ENCODE data around the gene OSM.
"Not testable (repeated sequence)": the region's sequence is repeated elsewhere in the genome, so short reads cannot be mapped to it uniquely, and the experiment has no call there.

OSM gene

GRCh38 chr22:30234786-30235470 is 31.7 kb downstream of the OSM start:
- POLR2A ChIA-PET: interaction anchor here (0.7 to 2.4 kb wide), 10 partner anchors 11 to 117 kb away, joined by 3 to 13 read pairs (median 8); partner anchors contain the start of gene LIF
- no peak for TF ChIP-seq CTCF (IDR thresholded peaks at IDR 0.05; ENCODE audit: insufficient read depth, low read length, missing control alignments)
- H3K4me3 ChIP-seq (ENCODE audit: low read depth, low read length): no peak overlapping the region
- peak; percentile 90 for DNase-seq (ENCODE audit: low read depth, low spot score)
- CTCF ChIA-PET: interaction anchor here (0.9 to 7.9 kb wide), 7 partner anchors 11 to 128 kb away, joined by 4 to 48 read pairs (median 5); no protein-coding TSS in a partner anchor

GRCh38 chr22:30234325-30234724 is 32.3 kb downstream of the OSM start:
- ChIA-PET CTCF (interaction anchor here (0.9 to 7.9 kb wide), 5 partner anchors 10 to 127 kb away, joined by 4 to 48 read pairs (median 5); no protein-coding TSS in a partner anchor), POLR2A (interaction anchor here (0.7 to 2.4 kb wide), 6 partner anchors 12 to 117 kb away, joined by 3 to 13 read pairs (median 6); partner anchors contain the start of gene LIF)
- DNase-seq (ENCODE audit: low read depth, low spot score); H3K4me3 ChIP-seq (ENCODE audit: low read depth, low read length): not testable (repeated sequence)

GRCh38 chr22:30233582-30233981 is 33.1 kb downstream of the OSM start:
- no peak overlapping the region for H3K4me3 ChIP-seq (ENCODE audit: low read depth, low read length)
- DNase-seq (ENCODE audit: low read depth, low spot score): no peak
- no peak for TF ChIP-seq CTCF (IDR thresholded peaks at IDR 0.05; ENCODE audit: insufficient read depth, low read length, missing control alignments)
- ChIA-PET CTCF (interaction anchor here (0.9 to 7.9 kb wide), 6 partner anchors 10 to 126 kb away, joined by 3 to 48 read pairs (median 4); no protein-coding TSS in a partner anchor), POLR2A (interaction anchor here (1.2 kb wide), 1 partner anchor 13 kb away, joined by 8 read pairs; the partner anchor contains the start of gene LIF)

- no peak for DNase-seq (ENCODE audit: low read depth, low spot score)
- POLR2A ChIA-PET: no interaction called here
- no peak overlapping the region for H3K4me3 ChIP-seq (ENCODE audit: low read depth, low read length)
- no peak for TF ChIP-seq CTCF (IDR thresholded peaks at IDR 0.05; ENCODE audit: insufficient read depth, low read length, missing control alignments)
- CTCF ChIA-PET: interaction anchor here (1.0 to 2.0 kb wide), 4 partner anchors 9 to 28 kb away, joined by 3 to 6 read pairs (median 4); no protein-coding TSS in a partner anchor
Observed at GRCh38 chr22:30232716-30233218, 33.9 kb downstream of the OSM start.

- no peak for TF ChIP-seq CTCF (IDR thresholded peaks at IDR 0.05; ENCODE audit: insufficient read depth, low read length, missing control alignments)
- DNase-seq (ENCODE audit: low read depth, low spot score): no peak
- no peak overlapping the region for H3K4me3 ChIP-seq (ENCODE audit: low read depth, low read length)
- CTCF ChIA-PET: no interaction called here
- POLR2A ChIA-PET: no interaction called here
Observed at GRCh38 chr22:30230787-30231461, 35.7 kb downstream of the OSM start.

GRCh38 chr22:30230330-30230729 is 36.3 kb downstream of the OSM start:
- no peak for TF ChIP-seq CTCF (IDR thresholded peaks at IDR 0.05; ENCODE audit: insufficient read depth, low read length, missing control alignments)
- no peak overlapping the region for H3K4me3 ChIP-seq (ENCODE audit: low read depth, low read length)
- POLR2A ChIA-PET: no interaction called here
- no peak for DNase-seq (ENCODE audit: low read depth, low spot score)
- CTCF ChIA-PET: interaction anchor here (1.2 kb wide), 1 partner anchor 122 kb away, joined by 4 read pairs; no protein-coding TSS in a partner anchor
